ENCODE results near the gene ZNF397.

ZNF397 gene

GRCh38 chr18:35296060-35296459 is 55.2 kb downstream of the ZNF397 start:
- no peak for TF ChIP-seq CTCF (IDR thresholded peaks at IDR 0.05; ENCODE audit: borderline replicate concordance, control extremely low read depth, extremely low read depth, insufficient read depth, missing control alignments)
- in situ Hi-C loops (cut with MboI; ENCODE audit: low sequenced_read_pairs, unreplicated experiment): no loop called here
- no peak for DNase-seq (ENCODE audit: low spot score)

- DNase-seq (ENCODE audit: low spot score): no peak
- in situ Hi-C loops (cut with MboI; ENCODE audit: low sequenced_read_pairs, unreplicated experiment): no loop called here
- TF ChIP-seq CTCF (IDR thresholded peaks at IDR 0.05; ENCODE audit: borderline replicate concordance, control extremely low read depth, extremely low read depth, insufficient read depth, missing control alignments): no peak
Measured at GRCh38 chr18:35303610-35304009, 62.8 kb downstream of the ZNF397 start.

DNA sequence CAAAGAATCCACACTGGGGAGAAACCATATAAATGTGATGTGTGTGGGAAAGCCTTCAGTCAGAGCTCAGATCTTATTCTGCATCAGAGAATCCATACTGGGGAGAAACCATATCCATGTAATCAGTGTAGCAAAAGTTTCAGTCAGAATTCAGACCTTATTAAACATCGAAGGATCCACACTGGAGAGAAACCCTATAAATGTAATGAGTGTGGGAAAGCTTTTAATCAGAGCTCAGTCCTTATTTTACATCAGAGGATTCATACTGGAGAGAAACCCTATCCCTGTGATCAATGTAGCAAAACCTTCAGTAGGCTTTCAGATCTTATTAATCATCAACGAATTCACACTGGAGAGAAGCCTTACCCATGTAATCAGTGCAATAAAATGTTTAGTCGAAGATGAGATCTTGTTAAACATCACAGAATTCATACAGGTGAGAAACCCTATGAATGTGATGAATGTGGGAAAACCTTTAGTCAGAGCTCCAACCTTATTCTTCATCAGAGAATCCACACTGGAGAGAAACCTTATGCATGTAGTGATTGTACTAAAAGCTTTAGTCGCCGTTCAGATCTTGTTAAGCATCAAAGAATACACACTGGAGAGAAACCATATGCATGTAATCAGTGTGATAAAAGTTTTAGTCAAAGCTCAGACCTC is 65.9 kb downstream of the ZNF397 start:
- in situ Hi-C loops (cut with MboI; ENCODE audit: low sequenced_read_pairs, unreplicated experiment): no loop called here
- DNase-seq (ENCODE audit: low spot score): no peak
- TF ChIP-seq CTCF (IDR thresholded peaks at IDR 0.05; ENCODE audit: borderline replicate concordance, control extremely low read depth, extremely low read depth, insufficient read depth, missing control alignments): no peak
